SK-N-SH treated with all-trans-retinoic acid at 6 μM for 48 hours (cell line): ENCODE measurements around the gene PACS1.

Experiments
- BACH2 ChIP-seq: fragments of 250-450 bp; sonication (Bioruptor Pico); IDR thresholded peaks from 2 replicates; pipeline ENCODE4 v1.9.0; 2021; ENCODE audit warnings: mild to moderate bottlenecking, borderline replicate concordance
- OSR1 ChIP-seq: fragments of 250-450 bp; sonication (Bioruptor Pico); IDR thresholded peaks from 2 replicates; pipeline ENCODE4 v1.8.0; 2022; ENCODE audit warnings: moderate library complexity, mild to moderate bottlenecking, inconsistent platforms
- PATZ1 ChIP-seq: fragments of 250-450 bp; sonication (Bioruptor Pico); IDR thresholded peaks from 2 replicates; pipeline ENCODE4 v1.8.0; 2020; ENCODE audit warnings: mild to moderate bottlenecking, moderate library complexity, borderline replicate concordance
- TCF4 ChIP-seq: fragments of 250-450 bp; sonication (Bioruptor Pico); IDR thresholded peaks from 2 replicates; pipeline ENCODE4 v1.8.0; 2021; ENCODE audit warnings: mild to moderate bottlenecking, moderate library complexity, borderline replicate concordance
- ZFP3 ChIP-seq: fragments of 250-450 bp; sonication (Bioruptor Pico); IDR thresholded peaks from 2 replicates; pipeline ENCODE4 v1.5.0; 2020; ENCODE audit warnings: mild to moderate bottlenecking, moderate library complexity
- ZFP30 ChIP-seq: fragments of 450-650 bp; formaldehyde crosslinking; IDR thresholded peaks from 2 replicates; pipeline ENCODE4 v1.5.0; 2022; ENCODE audit warnings: mild to moderate bottlenecking, moderate library complexity

DNA sequence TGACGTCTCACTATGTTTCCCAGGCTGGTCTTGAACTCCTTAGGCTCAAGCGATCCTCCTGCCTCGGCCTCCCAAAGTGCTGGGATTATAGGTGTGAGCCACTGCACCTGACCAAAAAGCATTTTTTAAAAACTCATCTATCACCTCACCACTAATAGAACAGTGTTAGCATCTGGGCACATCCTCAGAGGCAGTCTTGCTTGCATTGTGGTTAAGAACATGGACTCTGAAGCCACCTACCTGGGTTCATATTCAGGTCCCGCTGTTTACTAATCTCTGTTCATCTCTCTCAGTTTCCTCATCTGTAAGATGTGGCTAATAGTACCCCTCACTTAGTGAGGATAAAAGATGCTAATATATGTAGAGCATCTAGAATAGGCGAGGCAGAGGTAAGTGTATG lies 90.6 kb downstream of the PACS1 start:
- TF ChIP-seq TCF4 (CRISPR knock-in tag), result no peak
- no peak for TF ChIP-seq ZFP30 (CRISPR knock-in tag)
- no peak for TF ChIP-seq ZFP3 (CRISPR knock-in tag)
- TF ChIP-seq PATZ1 (CRISPR knock-in tag), result no peak
- no peak for TF ChIP-seq OSR1 (CRISPR knock-in tag)
- TF ChIP-seq BACH2 (CRISPR knock-in tag), result no peak
